ENCODE results near the gene MCCC1.
"Not testable (repeated sequence)": the region's sequence is repeated elsewhere in the genome, so short reads cannot be mapped to it uniquely, and the experiment has no call there.

Gene MCCC1

DNA sequence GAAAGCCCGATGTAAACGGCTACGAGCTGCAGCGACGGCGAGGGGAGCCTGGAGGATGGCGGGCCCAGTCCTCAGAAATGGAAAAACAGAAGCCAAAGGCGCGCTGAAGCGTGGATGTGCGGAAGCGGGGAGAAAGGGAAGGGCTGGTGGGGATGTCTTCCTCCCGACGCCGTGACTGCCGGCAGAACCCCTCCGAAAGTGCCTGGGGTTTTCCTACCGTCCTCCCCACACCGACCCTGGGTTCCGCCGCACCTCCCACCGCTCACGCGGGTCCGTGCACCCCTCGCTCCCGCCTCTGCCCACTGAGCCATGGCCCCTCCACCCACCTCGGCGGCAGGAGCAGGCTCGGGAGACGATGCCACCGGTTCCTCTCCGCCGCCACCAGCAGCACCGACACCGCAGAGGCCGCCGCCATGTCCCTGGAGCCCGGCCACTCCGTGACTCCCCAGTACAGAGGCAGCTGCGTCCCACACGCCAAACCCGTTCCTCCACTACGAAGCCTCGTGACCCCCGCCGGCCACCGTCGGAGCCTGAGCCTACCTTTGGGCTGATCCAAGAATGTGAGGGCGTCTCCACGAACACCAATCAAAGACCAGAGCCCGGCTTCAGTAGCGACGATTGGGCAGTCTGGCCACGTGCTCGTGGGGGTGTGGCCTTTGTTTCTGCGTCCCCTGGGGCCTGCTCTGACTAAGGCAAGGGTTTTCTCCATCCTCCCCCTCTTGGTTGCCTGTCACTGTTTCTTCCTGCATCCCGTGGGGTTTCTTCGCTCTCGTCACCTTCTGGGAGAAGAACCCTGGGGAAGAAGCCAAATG is at the start of gene MCCC1:
Gene MCCC1, minus strand, starts transcription at position 471 of the 812 bp plus-strand sequence. Its CDS starts 56 bp downstream, at position 415.
- peak; percentile 96 for FAIRE-seq

DNA sequence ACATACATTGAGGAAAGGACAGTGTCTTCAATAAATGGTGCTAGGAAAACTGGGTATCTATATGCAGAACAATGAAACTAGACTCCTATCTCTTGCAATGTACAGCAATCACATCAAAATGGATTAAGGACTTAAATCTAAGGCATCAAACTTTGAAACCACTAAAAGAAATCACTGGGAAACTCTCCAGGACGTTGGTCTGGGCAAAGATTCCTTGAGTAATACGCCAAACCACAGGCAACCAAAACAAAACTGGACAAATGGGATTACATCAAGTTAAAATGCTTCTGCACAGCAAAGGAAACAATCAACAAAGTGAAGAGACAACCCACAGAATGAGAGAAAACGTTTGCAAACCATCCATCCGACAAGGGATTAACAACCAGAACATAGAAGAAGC is 48.8 kb upstream of the MCCC1 start:
- FAIRE-seq: no peak

DNA sequence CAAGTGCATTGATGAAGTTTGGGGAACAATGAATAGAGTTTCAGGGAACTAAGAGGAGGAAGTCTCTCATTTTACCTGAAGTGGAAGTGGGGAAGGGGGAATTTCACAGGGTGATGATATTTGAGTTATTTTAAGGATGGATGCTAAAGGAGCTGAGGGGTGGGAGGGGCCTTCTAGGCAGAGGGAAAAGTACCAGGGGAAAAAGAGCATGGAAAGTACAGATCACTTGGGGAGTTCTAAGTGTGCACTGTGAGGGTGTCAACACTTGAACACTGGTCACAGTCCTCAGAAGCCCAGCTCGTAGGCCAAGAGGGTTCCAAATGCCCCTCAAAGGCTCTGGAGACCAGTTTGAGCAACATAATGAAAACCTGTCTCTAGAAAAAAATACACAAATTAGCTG is 45.1 kb upstream of the MCCC1 start:
- no peak for FAIRE-seq

DNA sequence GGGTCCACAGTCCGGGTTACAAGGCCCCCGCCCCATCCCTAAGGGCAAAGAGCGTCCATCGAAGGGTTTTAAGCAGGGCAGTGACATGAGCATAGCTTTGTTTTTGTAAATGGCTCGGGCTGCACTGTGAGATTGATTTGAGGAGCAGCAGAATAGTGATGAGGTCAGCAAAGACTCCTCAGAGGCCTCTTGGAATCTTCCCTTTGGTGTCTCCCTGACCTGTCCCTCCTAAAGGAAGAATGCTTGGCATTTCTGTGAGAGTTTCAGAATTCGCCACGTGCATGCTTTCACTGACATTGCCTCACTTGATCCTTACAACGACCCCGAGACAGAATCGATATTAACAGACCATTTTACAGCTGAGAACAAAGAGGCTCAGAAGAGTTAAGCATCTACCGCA is 42.9 kb upstream of the MCCC1 start:
- no peak for FAIRE-seq

DNA sequence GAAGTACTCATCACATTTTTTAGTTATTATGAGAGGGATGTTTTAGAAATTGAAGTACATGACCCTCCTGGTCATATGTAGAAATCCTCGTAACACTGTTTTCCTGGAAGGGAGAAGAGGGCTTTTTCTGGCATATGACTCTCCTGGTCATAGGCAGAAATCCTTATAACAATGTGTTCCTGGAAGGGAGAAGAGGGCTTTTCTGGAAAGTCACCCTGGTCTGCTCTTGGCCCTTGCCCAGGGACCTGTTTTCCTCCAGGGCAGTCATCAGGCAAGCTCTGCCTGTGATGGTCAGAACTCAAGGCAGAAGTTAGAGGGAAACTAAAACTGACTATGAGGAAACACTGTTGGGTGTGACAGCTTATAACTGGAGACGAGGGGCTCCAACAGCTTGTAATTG is 35.5 kb upstream of the MCCC1 start:
- no peak for FAIRE-seq

DNA sequence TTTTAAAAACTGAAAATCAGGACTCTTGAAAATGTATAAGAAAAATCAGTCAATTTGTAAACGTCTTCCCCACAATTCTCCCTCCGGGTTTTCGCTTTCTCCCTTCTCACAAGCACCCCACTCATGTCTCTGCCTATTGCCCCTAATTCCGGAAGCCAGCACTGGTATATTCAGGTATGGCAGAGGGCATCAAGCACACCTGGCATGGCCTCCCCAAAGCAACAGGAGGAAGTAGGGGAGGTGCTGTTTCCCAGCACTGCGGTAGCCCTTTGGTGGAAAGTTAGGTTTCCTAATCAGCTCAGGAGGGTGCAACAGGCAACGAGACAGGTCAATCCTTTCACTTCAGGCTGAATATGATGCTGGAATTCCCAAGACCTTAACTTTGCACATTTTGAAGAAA is 33.1 kb upstream of the MCCC1 start:
- FAIRE-seq: no peak

DNA sequence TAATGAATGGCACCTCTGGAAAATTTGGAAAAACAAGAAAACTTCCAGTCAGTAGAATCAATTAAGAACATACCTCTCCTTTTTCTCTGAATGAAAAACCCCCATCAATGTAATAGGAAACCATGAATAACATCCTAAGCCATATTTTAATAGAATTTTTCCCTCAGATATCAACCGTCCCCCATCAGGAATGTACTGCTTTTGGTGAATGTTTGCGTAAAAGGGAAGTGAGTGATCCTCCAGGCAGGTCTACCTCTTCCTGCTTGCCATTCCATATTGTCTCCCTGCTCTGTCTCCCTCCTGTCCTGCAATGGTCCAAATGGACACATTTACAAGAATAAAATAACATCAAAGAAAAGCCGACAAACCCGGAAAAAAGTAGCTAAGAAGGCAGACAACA is 32.4 kb upstream of the MCCC1 start:
- FAIRE-seq: no peak

DNA sequence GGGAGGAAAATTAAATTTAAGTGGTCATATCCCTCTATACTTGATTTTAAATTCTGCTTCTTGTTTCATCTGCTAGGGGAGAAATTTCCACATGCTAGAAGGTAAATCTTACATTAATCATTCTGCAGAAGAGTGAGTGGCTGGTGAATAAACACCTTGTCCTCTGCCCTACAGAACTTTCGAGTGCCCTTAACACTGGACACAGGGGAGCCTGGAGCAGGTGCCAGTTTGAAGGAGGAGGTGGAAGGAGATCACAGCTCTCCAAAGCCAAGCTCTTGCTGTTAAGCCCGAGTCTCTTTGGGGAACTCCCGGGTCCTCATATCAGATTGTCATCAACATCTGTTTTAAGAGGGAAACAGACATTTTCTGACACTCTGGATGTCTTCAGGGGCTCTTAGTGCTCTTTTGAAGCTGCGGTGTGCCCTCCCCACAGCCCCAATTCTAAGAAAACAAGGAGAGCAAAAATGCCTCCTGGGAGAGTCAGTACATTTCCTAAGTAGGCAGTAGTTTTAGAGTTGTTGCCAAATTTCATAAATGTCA is 32.0 kb upstream of the MCCC1 start:
- no peak for FAIRE-seq

DNA sequence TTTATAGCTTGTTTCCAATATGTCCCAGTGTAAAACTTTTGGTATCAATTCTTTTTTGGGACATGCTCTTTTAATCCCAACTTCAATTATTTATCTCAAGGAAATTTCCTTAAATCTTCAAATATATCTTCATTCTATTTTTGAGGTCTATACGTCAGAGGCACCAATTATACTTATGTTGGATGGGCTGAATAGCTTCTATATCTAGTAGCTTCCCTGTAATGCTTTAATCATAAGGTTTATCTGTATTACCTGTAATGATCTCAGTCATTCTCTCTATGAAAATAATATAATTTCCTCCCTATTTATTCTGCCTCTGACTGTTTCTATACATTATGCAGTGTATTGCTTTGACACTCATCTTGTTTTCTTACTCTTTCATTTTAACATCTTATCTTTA is 29.9 kb upstream of the MCCC1 start:
- FAIRE-seq: no peak

DNA sequence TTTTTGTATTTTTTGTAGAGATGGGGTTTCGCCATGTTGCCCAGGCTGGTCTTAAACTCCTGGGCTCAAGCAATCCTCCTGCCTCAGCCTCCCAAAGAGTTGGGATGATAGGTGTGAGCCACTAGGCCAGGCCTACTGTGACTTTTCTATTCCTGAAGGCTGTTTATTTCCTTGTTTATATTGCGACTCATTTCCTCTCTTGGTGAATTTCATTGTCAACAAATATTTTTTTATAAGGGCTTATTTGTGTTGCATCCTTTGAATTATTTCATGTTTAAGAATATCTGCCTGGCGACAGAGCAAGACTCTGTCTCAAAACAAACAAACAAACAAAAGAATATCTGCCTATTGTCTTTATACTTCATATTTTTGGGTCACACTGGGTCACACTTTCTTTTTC is 29.4 kb upstream of the MCCC1 start:
- FAIRE-seq: no peak

DNA sequence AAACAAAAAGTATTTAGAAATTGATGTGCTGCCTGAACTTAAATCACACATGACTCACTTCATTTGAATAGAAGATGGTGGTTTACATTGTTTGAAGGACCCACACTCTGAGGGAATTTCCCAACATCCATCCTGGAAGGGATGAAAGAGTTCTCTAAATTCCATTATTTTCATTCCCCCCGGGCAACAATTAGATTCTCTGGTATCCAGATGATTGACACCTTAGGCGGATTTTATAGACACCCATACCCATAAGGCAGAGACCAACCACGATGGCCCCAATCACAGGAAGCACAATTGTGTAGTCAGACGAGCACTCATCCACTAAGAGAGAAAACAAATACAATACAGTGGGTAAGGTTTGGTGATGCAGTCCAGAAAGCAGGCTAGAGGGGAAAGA is 24.6 kb upstream of the MCCC1 start:
- FAIRE-seq: no peak

DNA sequence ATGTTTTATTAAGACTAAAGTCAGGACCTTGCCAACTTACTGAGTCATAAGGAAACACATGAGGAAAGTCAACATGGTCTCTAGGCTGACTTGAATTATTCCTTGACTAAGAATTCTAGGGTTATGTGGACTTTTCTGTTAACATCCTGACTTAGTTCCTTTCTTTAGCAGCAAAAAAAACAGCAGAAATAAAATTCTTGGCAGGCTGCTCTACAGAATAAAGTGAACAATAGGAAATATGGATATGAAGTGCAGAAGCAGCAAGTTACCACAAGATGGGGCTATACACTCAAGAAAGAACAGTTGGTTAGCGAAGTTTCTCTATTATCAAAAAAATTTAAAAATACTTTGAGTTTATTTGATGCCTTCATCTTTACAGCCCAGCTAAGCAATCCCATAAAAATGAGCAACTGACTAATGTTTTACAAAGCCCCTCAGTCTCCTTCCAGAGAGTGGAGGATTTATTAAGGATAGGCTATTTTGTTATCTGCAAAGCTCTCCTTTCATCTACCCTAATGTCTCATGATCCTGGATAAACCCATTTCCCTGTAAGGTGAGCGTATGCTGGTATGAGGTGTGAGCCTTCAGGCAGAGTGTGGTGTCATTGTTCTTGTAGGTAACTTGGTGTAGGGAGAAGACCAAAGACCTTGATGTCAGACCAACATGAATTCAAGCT is 23.1 kb upstream of the MCCC1 start:
- peak; percentile 94 for FAIRE-seq

DNA sequence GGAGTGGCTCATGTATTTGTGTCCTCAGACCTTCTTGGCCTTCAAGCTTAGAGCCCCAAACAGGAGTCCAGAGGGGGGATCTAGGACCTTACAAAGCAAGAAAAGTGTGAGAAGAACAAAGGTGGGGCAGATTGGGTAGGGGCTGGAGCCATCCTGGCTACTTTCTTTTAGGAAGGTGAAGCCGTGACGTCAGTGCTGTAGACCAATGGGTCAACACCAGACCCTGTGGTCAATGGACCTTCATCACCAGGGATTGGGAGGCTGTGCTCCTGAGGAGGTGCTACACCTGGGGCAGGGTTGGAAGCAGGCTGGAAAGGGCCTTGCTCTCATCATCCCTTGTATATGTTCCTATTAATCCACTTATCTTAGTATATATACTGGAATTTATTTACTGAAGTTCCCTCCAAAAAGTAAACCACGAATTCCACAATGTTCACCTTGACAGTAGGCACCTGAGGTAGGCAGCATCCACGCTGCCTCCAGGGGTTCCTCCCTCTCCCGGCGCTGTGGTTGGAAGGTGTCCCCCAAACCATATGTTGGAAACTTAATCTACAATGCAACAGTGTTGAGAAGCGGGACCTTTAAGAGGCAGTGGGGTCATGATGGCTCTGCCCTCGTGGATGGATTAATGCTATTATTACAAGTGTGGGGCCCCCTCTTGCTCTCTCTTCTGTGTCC is 21.4 kb upstream of the MCCC1 start:
- FAIRE-seq: no peak

DNA sequence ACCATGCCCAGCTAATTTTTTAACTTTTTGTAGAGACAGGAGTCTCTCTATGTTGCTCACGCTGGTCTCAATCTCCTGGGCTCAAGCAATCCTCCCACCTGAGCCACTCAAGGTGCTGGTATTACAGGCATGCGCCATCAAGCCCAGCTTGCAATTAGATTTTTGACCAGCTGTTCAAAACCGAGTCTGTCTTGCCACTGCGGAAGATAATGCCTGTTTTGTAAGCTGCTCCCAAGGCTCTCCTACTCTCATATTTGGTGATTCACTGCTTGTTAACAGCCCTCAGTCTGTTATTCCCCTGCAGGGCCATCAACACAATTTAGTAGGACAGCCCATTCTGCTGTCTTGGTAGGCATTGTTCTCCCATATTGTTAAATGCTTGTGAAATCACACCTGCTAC is 17.8 kb upstream of the MCCC1 start:
- no peak for FAIRE-seq

DNA sequence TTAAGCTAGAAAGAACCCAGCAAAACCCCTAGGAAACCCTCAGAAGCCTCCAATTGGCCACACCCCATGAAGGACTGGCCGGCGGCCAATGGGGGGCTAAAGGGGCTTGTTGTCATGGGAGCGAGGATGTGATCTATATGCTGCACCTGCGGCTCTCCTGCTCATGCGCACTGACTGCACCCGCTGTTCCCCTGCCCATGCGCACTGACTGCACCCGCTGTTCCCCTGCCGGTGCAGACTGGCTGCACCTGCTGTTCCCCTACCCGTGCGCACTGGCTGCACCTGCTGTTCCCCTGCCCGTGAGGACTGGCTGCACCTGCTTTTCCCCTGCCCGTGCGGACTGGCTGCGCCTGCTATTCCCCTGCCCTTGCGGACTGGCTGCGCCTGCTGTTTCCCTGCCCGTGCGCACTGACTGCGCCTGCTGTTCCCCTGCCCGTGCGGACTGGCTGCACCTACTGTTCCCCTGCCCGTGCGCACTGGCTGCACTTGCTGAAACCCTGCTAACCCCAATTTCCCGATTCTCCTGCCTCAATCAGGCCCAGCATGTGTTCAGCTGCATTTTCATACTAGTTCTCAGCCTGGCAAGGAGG is 16.8 kb upstream of the MCCC1 start:
- FAIRE-seq: no peak

DNA sequence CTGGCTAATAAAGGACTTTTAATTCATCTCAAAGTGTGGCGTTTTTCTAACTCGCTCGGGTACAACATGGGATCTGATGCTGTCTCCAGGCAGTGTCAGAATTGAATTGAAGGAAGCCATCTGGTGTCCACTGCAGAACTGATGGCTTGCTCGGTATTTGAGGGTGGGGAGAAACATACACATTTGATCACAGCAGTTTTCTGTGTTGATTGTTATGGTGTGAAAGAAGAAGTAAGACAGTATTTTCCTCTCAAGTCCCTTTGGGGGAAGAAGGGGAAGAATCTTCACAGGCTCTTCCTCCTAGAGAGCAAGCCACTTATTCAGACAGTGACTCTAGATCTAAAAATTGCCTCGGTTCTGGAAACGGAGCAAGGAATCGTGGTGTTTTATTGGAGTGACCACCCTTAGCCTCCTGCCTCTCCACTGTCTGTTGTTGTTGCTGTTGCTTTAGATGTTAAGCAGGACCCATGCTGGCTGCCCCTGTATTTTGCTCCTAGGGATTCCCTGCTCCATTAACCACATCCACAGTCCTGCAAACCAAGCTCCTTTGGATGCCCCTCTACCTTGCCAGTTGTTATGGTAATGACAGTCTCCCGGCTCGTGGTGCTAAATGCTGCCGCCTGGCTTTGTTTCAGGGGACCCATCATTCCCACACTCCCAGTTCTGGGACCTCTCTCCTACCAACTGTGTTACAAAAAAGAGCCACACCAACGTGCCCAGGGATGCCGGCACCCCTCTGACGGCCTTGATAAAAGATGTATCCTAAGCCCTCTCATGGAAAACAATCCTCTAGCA is 15.3 kb upstream of the MCCC1 start:
- FAIRE-seq: no peak

DNA sequence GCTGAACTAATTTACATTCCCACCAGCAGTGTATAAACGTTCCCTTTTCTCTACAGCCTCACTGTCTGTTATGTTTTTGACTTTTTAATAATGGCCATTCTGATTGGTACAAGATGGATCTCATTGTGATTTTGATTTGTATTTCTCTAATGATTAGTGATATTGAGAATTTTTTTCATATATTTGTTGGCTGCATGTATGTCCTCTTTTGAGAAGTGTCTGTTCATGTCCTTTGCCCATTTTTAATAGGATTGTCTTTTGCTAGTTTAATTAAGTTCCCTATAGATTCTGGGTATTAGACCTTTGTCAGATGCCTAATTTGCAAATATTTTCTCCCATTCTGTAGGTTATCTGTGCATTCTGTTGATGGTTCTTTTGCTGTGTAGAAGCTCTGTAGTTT is 10.6 kb upstream of the MCCC1 start:
- FAIRE-seq: not testable (repeated sequence)

DNA sequence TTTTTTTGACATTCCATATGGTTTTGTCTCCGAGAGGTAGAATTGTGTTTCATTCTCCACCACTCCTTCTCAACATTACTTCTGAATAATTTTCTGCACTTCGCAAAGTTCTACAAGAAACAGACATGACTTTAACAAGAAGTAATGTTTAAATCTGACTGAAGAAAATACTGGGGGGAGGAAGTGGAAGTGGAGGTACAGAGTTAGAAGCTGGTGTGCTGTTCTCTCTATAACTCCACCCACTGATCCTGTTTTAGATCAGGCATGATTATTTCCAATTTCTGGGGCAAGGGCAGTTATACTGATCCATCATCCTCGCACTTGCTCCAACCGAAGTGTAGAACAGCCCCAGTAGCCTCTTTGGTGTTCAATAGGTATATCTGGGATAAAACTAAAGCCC is 9.2 kb upstream of the MCCC1 start:
- no peak for FAIRE-seq

DNA sequence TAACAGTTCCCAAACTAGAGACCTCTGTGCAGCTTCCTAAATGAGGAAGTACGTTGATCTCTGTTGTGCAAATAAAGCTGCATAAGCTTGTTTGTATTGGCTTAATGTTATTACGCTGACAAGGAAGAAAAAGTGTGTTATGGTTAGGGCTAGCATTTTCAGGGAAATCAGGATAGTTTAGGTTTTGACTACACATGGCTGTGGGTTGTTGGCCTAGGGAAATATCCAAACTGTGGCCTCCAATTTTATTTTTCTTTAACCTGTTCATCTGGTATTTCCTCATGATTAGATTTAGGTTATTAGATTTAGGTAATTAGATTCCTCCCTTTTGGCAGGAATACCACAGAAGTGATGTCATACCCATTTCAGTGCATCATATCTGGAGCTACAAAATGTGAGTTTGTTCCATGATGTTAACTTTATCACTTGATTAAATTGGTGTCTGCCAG is 8.7 kb upstream of the MCCC1 start:
- FAIRE-seq: no peak

DNA sequence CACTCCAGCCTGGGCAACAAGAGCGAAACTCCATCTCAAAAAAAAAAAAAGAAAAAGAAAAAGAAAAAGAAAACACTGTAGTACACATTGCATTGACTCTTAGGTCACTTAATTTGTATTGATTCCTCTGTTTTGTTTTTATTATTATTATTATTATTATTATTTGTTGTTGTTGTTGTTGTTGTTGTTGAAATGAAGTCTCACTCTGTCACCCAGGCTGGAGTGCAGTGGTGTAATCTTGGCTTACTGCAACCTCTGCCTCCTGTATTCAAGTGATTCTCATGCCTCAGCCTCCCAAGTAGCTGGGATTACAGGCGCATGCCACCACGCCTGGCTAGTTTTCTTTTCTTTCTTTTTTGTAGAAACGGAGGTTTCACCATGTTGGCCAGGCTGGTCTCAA is 8.1 kb upstream of the MCCC1 start:
- not testable (repeated sequence) for FAIRE-seq

DNA sequence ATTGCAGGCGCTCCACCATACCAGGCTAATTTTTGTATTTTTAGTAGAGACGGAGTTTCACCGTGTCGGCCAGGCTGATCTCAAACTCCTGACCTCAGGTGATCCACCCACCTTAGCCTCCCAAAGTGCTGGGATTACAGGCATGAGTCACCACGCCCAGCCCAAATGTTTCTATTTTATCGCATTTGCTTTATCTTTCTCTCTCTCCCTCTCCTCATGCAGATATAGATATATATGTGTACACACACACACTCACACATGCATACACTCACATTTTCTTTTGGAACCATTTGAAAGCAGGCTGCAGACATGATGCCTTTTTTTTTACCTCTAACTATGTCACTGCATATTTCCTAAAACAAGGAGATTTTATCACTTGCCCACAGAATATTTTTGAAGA is 7.3 kb upstream of the MCCC1 start:
- no peak for FAIRE-seq

DNA sequence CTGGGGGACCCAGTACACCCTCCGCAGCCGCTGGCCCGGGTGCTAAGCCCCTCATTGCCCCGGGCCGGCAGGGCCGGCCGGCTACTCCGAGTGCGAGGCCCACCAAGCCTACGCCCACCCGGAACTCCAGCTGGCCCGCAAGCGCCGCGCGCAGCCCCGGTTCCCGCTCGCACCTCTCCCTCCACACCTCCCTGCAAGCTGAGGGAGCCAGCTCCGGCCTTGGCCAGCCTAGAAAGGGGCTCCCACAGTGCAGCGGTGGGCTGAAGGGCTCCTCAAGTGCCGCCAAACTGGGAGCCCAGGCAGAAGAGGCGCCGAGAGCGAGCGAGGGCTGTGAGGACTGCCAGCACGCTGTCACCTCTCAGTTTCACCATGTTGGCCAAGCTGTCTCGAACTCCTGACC is 4.7 kb upstream of the MCCC1 start:
- FAIRE-seq: not testable (repeated sequence)

Data from A204.1 (cell line).